GM23338 (cell line): Measurements from ENCODE around the gene GDF7.

ENCODE experiments used
- CREB1 ChIP-seq: fragments of 250-450 bp; sonication (Bioruptor Pico); IDR thresholded peaks from 2 replicates; pipeline ENCODE4 v1.5.0; 2020; ENCODE audit warnings: low read depth, mild to moderate bottlenecking, moderate library complexity
- EZH2 ChIP-seq: fragments of 200-600 bp; sonication (generic); IDR thresholded peaks from one replicate; pipeline ENCODE4 v1.8.0; 2017; ENCODE audit warnings: antibody characterized with exemption, mild to moderate bottlenecking, low read depth; ENCODE audit not compliant: unreplicated experiment
- EZH2phosphoT487 ChIP-seq: fragments of 200-600 bp; sonication (generic); IDR thresholded peaks from one replicate; pipeline ENCODE4 v1.8.1; 2018; ENCODE audit warnings: antibody characterized with exemption; ENCODE audit not compliant: unreplicated experiment
- JUNB ChIP-seq: IDR thresholded peaks from one replicate; pipeline ENCODE4 v1.6.1; 2016; ENCODE audit warnings: antibody characterized with exemption; ENCODE audit not compliant: unreplicated experiment
- POLR2AphosphoS5 ChIP-seq: IDR thresholded peaks from 2 replicates; pipeline ENCODE4 v1.6.1; 2016; ENCODE audit warnings: antibody characterized with exemption, low read depth
- TF ChIP-seq, protein P1 (sequence below), 2 experiments: fragments of 200-600 bp in 1 of 2; sonication (generic) in 1 of 2; conservative IDR thresholded peaks; 2 replicates each; pipeline versions ENCODE4 v1.5.1 to v1.6.1; 2016 to 2017; ENCODE audit warnings: antibody characterized with exemption in 2 of 2, low read depth in 2 of 2, mild to moderate bottlenecking in 2 of 2, moderate library complexity in 1 of 2

DNA sequence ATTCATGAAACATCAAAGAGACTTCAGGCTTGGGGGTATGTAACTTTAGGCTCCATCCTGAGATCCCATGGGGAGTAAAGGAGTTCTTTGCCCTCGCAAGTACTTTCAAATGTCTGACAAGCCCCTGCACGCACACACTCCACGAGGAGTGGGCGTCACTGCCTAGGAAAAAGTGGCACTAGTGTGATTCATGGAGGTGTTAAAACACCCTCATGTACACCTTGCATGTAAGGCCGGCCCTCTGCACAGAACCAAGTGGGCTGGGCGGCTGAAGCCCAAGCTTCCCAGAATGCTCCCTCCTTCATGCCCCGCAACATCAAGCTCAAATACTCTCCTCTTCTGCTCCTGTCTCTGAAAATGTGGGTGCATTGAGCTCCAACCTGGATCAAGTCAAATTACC is 23.9 kb upstream of the GDF7 start:
- TF ChIP-seq, protein P1, sequence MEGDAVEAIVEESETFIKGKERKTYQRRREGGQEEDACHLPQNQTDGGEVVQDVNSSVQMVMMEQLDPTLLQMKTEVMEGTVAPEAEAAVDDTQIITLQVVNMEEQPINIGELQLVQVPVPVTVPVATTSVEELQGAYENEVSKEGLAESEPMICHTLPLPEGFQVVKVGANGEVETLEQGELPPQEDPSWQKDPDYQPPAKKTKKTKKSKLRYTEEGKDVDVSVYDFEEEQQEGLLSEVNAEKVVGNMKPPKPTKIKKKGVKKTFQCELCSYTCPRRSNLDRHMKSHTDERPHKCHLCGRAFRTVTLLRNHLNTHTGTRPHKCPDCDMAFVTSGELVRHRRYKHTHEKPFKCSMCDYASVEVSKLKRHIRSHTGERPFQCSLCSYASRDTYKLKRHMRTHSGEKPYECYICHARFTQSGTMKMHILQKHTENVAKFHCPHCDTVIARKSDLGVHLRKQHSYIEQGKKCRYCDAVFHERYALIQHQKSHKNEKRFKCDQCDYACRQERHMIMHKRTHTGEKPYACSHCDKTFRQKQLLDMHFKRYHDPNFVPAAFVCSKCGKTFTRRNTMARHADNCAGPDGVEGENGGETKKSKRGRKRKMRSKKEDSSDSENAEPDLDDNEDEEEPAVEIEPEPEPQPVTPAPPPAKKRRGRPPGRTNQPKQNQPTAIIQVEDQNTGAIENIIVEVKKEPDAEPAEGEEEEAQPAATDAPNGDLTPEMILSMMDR (conservative IDR thresholded peaks at IDR 0.05; ENCODE audit: low read depth in 2 of 2): no peak
- TF ChIP-seq CREB1 (no peak), JUNB (no peak), EZH2 (no peak), POLR2AphosphoS5 (no peak), EZH2phosphoT487 (no peak)
